ENCODE data around the gene POLRMT.
A peak's percentile ranks its signal among the peaks of the same experiment; 100 is the strongest.
"Not testable (repeated sequence)": the region's sequence is repeated elsewhere in the genome, so short reads cannot be mapped to it uniquely, and the experiment has no call there.

The POLRMT gene

GRCh38 chr19:646779-647565, 13.6 kb upstream of the POLRMT start:
- DNase-seq, result no peak

- no peak for DNase-seq
Observed at GRCh38 chr19:645912-646778, 12.8 kb upstream of the POLRMT start.

DNA sequence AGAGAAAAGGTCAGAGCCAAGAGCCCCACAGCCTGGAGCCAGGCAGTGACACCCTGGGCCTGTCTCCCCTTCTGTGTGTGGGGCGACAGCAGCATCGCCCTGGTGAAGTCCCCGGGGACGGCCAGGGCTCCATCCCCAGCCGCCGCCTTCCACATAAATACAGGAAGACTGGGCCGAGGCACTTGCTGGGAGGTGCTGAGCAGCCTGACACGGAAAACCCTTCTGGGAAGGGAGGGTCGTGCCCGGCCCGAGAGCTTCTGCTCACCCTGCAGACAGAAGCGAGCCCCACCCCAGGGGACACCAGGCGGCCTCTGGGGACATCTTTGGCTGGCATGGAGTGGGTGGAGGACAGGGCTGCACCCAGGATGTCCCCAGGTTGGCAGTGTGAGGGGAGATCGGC, 11.5 kb upstream of the POLRMT start:
- no peak for DNase-seq

DNA sequence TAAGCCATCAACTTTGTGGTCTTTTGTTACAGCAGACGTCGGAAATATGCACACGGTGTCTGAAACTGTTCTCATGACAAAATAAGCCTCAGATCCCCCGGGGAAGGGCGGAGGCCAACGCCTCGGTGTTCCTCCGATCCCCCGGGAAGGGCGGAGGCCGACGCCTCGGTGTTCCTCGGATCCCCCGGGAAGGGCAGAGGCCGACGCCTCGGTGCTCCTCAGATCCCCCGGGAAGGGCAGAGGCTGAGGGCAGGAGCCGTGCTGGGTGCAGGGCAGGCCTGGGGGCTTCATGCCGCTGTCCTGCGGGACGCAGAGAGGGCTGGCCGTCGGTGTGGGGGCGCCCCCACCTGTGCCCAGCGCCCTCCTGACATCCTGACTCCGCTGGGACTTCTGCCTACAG, 11.0 kb upstream of the POLRMT start:
- DNase-seq, result no peak

DNA sequence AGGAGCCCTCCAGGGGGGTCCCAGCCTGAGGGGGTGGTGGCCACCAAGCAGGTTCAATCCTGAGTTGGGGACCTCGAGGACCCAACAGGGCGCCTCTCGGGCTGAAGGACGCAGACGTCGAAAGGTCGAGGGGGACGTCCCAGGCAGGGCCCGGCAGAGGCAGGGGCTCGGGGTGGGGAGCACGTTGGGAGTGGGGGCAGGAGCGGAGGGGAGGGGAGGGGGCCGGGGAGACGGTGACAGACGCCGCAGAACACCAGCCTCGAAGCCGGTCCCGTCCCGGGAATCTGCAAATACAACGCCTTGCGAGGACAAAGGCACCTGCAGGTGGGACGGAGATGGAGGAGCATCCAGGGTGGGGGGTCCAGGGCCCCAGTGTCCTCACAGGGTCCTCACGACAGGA, 10.4 kb upstream of the POLRMT start:
- no peak for DNase-seq

GRCh38 chr19:642767-643727, 9.7 kb upstream of the POLRMT start:
- DNase-seq, result no peak

- no peak for DNase-seq
Observed at GRCh38 chr19:641702-642101, 8.4 kb upstream of the POLRMT start.

GRCh38 chr19:640606-641189, 7.4 kb upstream of the POLRMT start:
- DNase-seq, result no peak

DNA sequence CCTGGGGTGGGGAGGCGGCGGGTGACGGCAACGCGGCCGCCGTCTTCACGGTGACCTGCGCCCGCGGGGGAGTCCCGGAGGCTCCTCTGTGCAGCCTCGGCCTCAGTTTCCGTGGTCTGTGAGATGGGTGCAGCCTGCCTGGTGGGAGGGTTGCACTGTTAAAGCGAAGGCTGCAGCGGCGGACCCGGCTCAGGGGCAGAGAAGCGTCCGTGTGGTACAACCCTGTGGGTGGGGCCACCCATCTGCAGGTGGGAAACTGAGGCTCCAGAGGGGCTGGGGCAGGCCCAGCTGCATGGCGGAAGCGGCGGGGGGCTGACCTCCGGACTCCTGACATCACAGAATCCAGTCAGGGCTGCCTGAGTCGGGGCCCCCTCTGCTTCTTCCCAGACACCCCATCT, 6.8 kb upstream of the POLRMT start:
- DNase-seq, result no peak

DNA sequence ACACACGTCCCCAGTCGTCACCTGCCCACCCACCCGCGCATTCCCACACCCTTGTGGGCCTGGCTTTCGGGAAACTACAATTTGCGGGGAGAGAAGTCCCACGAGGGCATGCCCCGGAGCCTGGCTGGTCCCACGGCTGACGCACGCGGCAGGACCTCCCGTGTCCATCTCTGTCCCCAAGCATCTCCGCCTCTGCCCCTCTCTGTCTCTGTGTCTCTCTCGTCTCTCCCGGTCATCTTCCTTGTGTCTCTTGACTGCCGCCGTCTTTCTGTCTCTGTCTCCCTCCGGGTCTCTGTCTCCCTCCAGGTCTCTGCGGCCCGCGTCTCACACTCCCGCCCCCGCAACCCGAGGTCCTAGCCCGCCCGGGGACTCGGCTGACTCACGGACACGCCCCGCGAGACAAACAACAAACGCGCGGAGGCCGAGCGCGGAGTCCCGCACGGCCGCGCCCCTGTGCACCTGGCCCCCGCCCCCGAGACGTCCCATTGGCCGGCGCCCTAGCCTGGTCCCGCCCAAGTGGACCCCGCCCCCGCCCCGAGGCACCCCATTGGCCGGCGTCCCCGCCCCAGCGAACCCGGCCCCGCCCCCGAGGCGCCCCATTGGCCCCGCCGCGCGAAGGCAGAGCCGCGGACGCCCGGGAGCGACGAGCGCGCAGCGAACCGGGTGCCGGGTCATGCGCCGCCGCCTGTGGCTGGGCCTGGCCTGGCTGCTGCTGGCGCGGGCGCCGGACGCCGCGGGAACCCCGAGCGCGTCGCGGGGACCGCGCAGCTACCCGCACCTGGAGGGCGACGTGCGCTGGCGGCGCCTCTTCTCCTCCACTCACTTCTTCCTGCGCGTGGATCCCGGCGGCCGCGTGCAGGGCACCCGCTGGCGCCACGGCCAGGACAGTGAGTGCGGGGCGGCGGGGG, 6.2 kb upstream of the POLRMT start, which contains the start of gene FGF22:
TSS of gene FGF22 (plus strand) at position 627 of the 908 bp plus-strand sequence. CDS start at position 674, 47 bp downstream.
- DNase-seq, result peak; percentile 73

GRCh38 chr19:638906-639252, 5.5 kb upstream of the POLRMT start:
- DNase-seq, result no peak

GRCh38 chr19:634975-635652, 1.8 kb upstream of the POLRMT start:
- DNase-seq, result no peak

DNA sequence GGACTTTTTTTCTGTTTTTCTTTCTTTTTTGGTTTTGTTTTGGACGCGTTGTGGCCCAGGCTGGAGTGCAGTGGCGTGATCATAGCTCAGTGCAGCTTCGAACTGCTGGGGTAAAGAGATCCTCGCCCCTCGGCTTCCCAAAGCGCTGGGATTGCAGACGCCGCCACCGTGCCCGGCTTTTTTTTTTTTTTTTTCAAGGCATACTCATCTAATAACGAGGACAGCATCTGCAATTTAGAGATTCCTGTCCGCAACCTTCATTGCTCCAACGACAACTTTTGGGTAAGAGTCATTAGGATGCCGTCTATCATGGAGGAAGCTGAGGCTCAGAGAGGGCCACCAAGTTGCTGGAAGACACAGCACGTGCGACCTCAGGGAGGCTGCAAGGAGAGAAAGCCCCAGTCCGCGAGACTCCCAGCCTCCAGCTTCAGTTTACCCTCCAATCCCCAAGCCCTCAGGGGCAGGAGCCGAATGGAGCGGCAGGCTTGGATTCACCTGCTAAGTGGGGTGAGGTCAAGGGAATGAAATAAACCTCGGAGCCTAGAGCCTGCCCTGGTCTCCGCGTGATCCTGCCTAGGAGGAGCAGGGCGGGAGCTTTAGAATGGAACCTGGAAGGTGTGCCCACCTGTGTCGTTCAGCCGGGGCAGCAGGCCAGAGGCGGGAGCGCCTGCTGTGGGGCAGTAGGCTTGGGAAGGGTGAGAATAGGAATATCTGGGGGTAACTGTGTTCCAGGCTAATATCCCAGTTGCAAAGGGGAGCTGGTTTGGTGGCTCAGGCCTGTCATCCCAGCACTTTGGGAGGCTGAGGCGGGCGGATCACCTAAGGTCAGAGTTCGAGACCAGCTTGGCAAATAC, 676 bp upstream of the POLRMT start:
- no peak for DNase-seq

DNA sequence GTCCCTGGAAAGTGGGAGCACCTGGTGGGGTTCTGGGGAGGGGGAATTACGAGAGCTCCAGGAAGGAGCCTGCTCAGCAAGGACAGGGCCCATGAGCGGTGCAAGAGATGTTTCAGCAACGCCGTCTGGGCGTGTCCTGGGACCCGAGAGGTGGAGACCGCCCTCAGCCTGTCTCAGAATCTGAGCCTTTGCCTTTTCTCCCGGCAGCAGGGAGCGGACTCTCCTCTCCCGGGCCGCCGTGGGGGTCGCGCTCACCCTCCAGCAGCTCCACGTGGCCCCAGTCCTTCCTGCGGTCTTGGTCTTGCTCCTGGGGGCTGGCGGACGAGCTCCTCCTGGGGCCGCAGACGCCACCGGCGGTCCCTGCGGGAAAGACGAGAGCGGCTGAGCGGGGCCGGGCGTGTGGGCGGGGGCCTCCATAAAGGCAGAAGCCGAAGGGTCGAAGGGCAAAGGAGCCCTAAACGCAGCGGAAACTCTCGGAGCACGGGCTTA, 714 bp downstream of the POLRMT start:
- DNase-seq, result no peak

- no peak for DNase-seq
Observed at GRCh38 chr19:629961-630714, 3.2 kb downstream of the POLRMT start.

DNA sequence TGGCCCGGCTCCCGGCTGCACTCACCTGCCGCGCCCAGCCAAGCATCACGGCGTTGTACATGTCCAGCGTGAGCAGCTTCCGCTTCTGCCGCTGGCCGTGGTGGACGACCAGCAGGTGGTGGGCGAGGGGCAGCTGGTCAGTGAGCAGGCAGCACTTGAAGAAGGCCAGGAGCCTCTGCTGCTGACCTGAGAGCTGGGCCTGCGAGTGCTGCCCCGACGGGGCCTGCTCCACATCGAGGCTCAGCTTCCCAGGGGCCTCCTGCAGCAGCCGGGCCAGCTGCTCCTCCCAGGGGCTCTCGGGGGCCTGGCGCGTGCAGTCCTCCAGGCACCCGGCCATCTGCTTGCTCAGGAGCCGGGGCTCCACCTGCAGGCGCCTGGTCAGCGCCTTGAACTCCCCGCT, 3.8 kb downstream of the POLRMT start:
- DNase-seq, result not testable (repeated sequence)

GRCh38 chr19:628168-628567, 5.2 kb downstream of the POLRMT start:
- DNase-seq, result no peak

DNA sequence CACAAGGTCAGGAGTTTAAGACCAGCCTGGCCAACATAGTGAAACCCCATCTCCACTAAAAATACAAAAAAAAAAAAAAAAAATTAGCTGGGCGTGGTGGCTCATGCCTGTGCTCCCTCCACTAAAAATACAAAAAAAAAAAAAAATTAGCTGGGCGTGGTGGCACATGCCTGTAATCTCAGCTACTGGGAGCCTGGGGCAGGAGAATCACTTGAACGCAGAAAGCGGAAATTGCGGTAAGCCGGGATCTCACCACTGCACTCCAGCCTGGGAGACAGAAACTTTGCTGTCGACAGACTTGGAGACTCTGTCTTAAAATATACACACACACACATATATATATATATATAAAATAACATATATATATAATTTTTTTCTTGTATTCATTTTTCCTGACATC, 6.8 kb downstream of the POLRMT start:
- not testable (repeated sequence) for DNase-seq

DNA sequence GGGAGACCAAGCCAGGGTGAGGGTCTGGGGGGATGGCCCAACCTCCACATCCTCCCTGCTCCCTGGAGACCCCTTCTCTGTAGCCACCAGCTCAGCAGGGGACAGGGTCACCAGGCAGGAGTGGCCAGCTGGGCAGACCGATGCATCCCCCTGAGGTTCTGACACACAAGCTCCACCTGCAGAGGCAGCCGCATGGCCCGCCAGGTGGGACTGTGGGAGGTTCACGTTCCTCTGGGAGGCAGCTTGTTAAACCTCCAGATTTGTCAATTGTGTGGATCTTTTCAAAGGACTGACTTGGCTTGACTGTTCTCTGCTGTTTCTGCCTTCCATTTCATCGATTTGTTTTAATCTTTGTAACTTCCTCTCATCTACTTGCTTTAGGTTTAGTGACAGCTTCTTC, 8.1 kb downstream of the POLRMT start:
- DNase-seq, result no peak

Measured in NCI-H446 treated with DMSO at 0.1 percent for 48 hours (cell line).